GM18858 (cell line): ENCODE results near the gene SALL3.

Source experiments
- ATAC-seq: cut with Tn5 transposase; IDR thresholded peaks from one replicate; pipeline ENCODE4 v1.9.1; 2021; ENCODE audit not compliant: unreplicated experiment

SALL3 gene

GRCh38 chr18:79000997-79001396 is 21.4 kb downstream of the SALL3 start:
- no peak for ATAC-seq

GRCh38 chr18:79005653-79006052 is 26.0 kb downstream of the SALL3 start:
- ATAC-seq: no peak

- no peak for ATAC-seq
These were observed 26.6 kb downstream of the SALL3 start for GRCh38 chr18:79006106-79006795.

GRCh38 chr18:79007440-79007839 is 27.8 kb downstream of the SALL3 start:
- no peak for ATAC-seq

GRCh38 chr18:79008356-79008940 is 28.8 kb downstream of the SALL3 start:
- ATAC-seq: no peak

GRCh38 chr18:79010802-79011201 is 31.2 kb downstream of the SALL3 start:
- ATAC-seq: no peak

GRCh38 chr18:79011300-79011870 is 31.8 kb downstream of the SALL3 start:
- ATAC-seq: no peak

- ATAC-seq: no peak
These were observed 34.3 kb downstream of the SALL3 start for GRCh38 chr18:79013869-79014268.

GRCh38 chr18:79018911-79019310 is 39.3 kb downstream of the SALL3 start:
- no peak for ATAC-seq

GRCh38 chr18:79019881-79020280 is 40.3 kb downstream of the SALL3 start:
- ATAC-seq: no peak

- ATAC-seq: no peak
These were observed 43.0 kb downstream of the SALL3 start for GRCh38 chr18:79022603-79023002.

- ATAC-seq: no peak
These were observed 46.9 kb downstream of the SALL3 start for GRCh38 chr18:79026491-79026890.

GRCh38 chr18:79030680-79031079 is 51.1 kb downstream of the SALL3 start:
- no peak for ATAC-seq

GRCh38 chr18:79042276-79042675 is 62.7 kb downstream of the SALL3 start:
- ATAC-seq: no peak

- ATAC-seq: no peak
These were observed 63.7 kb downstream of the SALL3 start for GRCh38 chr18:79043288-79043687.

GRCh38 chr18:79046522-79046921 is 66.9 kb downstream of the SALL3 start:
- ATAC-seq: no peak

- no peak for ATAC-seq
These were observed 68.1 kb downstream of the SALL3 start for GRCh38 chr18:79047556-79048244.

GRCh38 chr18:79048245-79048632 is 68.6 kb downstream of the SALL3 start:
- no peak for ATAC-seq

- no peak for ATAC-seq
These were observed 69.9 kb downstream of the SALL3 start for GRCh38 chr18:79049506-79049905.
